ENCODE results near the gene FAM227B. TPM values are rescaled to one million over a fixed set of nuclear protein-coding genes. Genes with fewer than 3 reads are reported as not detected.

The FAM227B gene
- total RNA-seq, 6 experiments from 2014 or later: 4.3 to 7.5 (median 5.7) TPM

- Mint-ChIP-seq H3K36me3 (ENCODE audit: low read depth) (peaks cover 24% of the 10 kb centered on the region), H3K9me3 (no peaks in the 10 kb centered on the region), H3K4me1 (ENCODE audit: low read depth) (peaks cover 21% of the 10 kb centered on the region), H3K27ac (no peak overlapping the region), H3K27me3 (ENCODE audit: insufficient read depth) (no peaks in the 10 kb centered on the region), H3K4me3 (no peak overlapping the region)
- no peak for TF ChIP-seq CTCF (IDR thresholded peaks at IDR 0.05)
- no peak for DNase-seq
Measured at GRCh38 chr15:49328941-49329340, 291.7 kb downstream of the FAM227B start.

- no peaks in the 10 kb centered on the region for H3K9me3 Mint-ChIP-seq
- no peak overlapping the region for H3K27ac Mint-ChIP-seq
- peaks cover 25% of the 10 kb centered on the region for H3K4me1 Mint-ChIP-seq (ENCODE audit: low read depth)
- no peak overlapping the region for H3K4me3 Mint-ChIP-seq
- no peak for DNase-seq
- peaks cover 27% of the 10 kb centered on the region for H3K36me3 Mint-ChIP-seq (ENCODE audit: low read depth)
- H3K27me3 Mint-ChIP-seq (ENCODE audit: insufficient read depth): no peaks in the 10 kb centered on the region
- TF ChIP-seq CTCF (IDR thresholded peaks at IDR 0.05): no peak
Measured at GRCh38 chr15:49327927-49328326, 292.7 kb downstream of the FAM227B start.

- Mint-ChIP-seq H3K27me3 (ENCODE audit: insufficient read depth) (no peaks in the 10 kb centered on the region; the same call in 1 of the 2 replicates), H3K27ac (no peak overlapping the region; the same call in 1 of the 2 replicates), H3K4me3 (no peak overlapping the region), H3K9me3 (no peaks in the 10 kb centered on the region), H3K36me3 (ENCODE audit: low read depth) (peaks cover 29% of the 10 kb centered on the region), H3K4me1 (ENCODE audit: low read depth) (peaks cover 9% of the 10 kb centered on the region)
- DNase-seq: no peak
- no peak for TF ChIP-seq CTCF (IDR thresholded peaks at IDR 0.05)
Measured at GRCh38 chr15:49323207-49323606, 297.4 kb downstream of the FAM227B start.

GRCh38 chr15:49320351-49320750 lies 300.3 kb downstream of the FAM227B start:
- no peaks in the 10 kb centered on the region for H3K9me3 Mint-ChIP-seq
- peaks cover 13% of the 10 kb centered on the region for H3K4me1 Mint-ChIP-seq (ENCODE audit: low read depth)
- H3K27ac Mint-ChIP-seq: no peak overlapping the region
- peaks cover 38% of the 10 kb centered on the region for H3K36me3 Mint-ChIP-seq (ENCODE audit: low read depth)
- no peak for DNase-seq
- no peak for TF ChIP-seq CTCF (IDR thresholded peaks at IDR 0.05)
- H3K27me3 Mint-ChIP-seq (ENCODE audit: insufficient read depth): no peaks in the 10 kb centered on the region; the same call in 1 of the 2 replicates
- H3K4me3 Mint-ChIP-seq: no peak overlapping the region

GRCh38 chr15:49315391-49315823 lies 305.2 kb downstream of the FAM227B start:
- H3K27me3 Mint-ChIP-seq (ENCODE audit: insufficient read depth): no peaks in the 10 kb centered on the region
- H3K27ac Mint-ChIP-seq: no peak overlapping the region
- peaks cover 39% of the 10 kb centered on the region for H3K4me1 Mint-ChIP-seq (ENCODE audit: low read depth)
- H3K36me3 Mint-ChIP-seq (ENCODE audit: low read depth): peaks cover 29% of the 10 kb centered on the region
- no peak overlapping the region for H3K4me3 Mint-ChIP-seq
- no peak for TF ChIP-seq CTCF (IDR thresholded peaks at IDR 0.05)
- H3K9me3 Mint-ChIP-seq: no peaks in the 10 kb centered on the region
- no peak for DNase-seq

DNA sequence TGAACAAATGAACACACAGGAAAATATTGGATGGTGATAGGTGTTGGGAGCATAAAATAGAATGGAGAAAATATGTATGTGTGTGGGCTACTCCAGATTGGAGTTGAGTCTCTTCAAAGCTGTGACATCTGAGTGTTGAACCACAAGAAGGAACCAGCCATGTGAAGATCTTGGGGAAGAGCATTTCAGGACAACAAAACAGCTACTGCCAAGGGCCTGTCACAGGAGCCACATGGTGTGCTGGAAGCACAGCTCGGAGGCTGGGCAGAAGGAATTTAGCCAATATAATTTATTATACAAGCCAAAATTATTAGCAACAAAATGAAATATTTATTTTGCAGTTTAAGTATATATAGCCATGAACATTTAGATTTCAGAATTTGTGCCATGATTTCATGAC lies 305.9 kb downstream of the FAM227B start:
- no peak overlapping the region for H3K4me3 Mint-ChIP-seq
- peaks cover 28% of the 10 kb centered on the region for H3K36me3 Mint-ChIP-seq (ENCODE audit: low read depth)

More for the DNA sequence above, 305.9 kb downstream of the FAM227B start:
- H3K27me3 Mint-ChIP-seq (ENCODE audit: insufficient read depth): no peaks in the 10 kb centered on the region
- no peak for TF ChIP-seq CTCF (IDR thresholded peaks at IDR 0.05)
- no peak for DNase-seq
- no peak overlapping the region for H3K27ac Mint-ChIP-seq
- peaks cover 46% of the 10 kb centered on the region for H3K4me1 Mint-ChIP-seq (ENCODE audit: low read depth)
- no peaks in the 10 kb centered on the region for H3K9me3 Mint-ChIP-seq

All from HFFc6 (cell line).